PFSK-1 (cell line): ENCODE measurements around the gene TMEM132D.

Experiments used
- POLR2AphosphoS5 ChIP-seq: IDR thresholded peaks from 2 replicates; pipeline ENCODE4 v1.6.1; 2012; ENCODE audit warnings: low read depth, mild to moderate bottlenecking, control low read depth, low read length, moderate library complexity
- SIN3A ChIP-seq: IDR thresholded peaks from 2 replicates; pipeline ENCODE4 v1.6.1; 2012; ENCODE audit warnings: mild to moderate bottlenecking, low read length, moderate library complexity, borderline replicate concordance; ENCODE audit not compliant: insufficient read depth
- TF ChIP-seq, protein P1 (sequence below), 2 experiments: IDR thresholded peaks; 2 replicates each; pipeline versions ENCODE4 v1.6.1 to v1.8.0; 2011 to 2012; ENCODE audit warnings: low read depth in 2 of 2, low read length in 2 of 2, control low read depth in 1 of 2, inconsistent platforms in 1 of 2, mild to moderate bottlenecking in 1 of 2, moderate library complexity in 1 of 2; ENCODE audit not compliant: insufficient read depth in 1 of 2

GRCh38 chr12:129746318-129746717, 157.5 kb downstream of the TMEM132D start:
- TF ChIP-seq, protein P1, sequence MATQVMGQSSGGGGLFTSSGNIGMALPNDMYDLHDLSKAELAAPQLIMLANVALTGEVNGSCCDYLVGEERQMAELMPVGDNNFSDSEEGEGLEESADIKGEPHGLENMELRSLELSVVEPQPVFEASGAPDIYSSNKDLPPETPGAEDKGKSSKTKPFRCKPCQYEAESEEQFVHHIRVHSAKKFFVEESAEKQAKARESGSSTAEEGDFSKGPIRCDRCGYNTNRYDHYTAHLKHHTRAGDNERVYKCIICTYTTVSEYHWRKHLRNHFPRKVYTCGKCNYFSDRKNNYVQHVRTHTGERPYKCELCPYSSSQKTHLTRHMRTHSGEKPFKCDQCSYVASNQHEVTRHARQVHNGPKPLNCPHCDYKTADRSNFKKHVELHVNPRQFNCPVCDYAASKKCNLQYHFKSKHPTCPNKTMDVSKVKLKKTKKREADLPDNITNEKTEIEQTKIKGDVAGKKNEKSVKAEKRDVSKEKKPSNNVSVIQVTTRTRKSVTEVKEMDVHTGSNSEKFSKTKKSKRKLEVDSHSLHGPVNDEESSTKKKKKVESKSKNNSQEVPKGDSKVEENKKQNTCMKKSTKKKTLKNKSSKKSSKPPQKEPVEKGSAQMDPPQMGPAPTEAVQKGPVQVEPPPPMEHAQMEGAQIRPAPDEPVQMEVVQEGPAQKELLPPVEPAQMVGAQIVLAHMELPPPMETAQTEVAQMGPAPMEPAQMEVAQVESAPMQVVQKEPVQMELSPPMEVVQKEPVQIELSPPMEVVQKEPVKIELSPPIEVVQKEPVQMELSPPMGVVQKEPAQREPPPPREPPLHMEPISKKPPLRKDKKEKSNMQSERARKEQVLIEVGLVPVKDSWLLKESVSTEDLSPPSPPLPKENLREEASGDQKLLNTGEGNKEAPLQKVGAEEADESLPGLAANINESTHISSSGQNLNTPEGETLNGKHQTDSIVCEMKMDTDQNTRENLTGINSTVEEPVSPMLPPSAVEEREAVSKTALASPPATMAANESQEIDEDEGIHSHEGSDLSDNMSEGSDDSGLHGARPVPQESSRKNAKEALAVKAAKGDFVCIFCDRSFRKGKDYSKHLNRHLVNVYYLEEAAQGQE (IDR thresholded peaks at IDR 0.05; ENCODE audit: insufficient read depth in 1 of 2, low read depth in 2 of 2, low read length in 2 of 2) = no peak
- TF ChIP-seq SIN3A = no peak
- TF ChIP-seq POLR2AphosphoS5 = no peak
